NB4 (cell line): ENCODE measurements around the gene PPP2R5C.

Experiments
- DNase-seq: peaks from one replicate; pipeline ENCODE4 v3.0.0; 2010; ENCODE audit warnings: low read depth
- H3K4me3 ChIP-seq: one replicate; pipeline ENCODE4 v1.5.1; 2011; ENCODE audit warnings: mild to moderate bottlenecking, low read depth, low read length, moderate library complexity
- MAX ChIP-seq: IDR thresholded peaks from 2 replicates; pipeline ENCODE4 v1.6.1; 2011; ENCODE audit warnings: low read depth, low read length
- MYC ChIP-seq: IDR thresholded peaks from 2 replicates; pipeline ENCODE4 v1.6.1; 2011; ENCODE audit warnings: low read depth, low read length
- POLR2A ChIP-seq: IDR thresholded peaks from 2 replicates; pipeline ENCODE4 v1.6.1; 2011; ENCODE audit warnings: mild to moderate bottlenecking; ENCODE audit not compliant: insufficient read length; ENCODE audit errors: extremely low read depth
- TF ChIP-seq, protein P1 (sequence below): IDR thresholded peaks from one replicate; pipeline ENCODE4 v1.5.1; 2012; ENCODE audit warnings: low read depth, low read length

Gene PPP2R5C

DNA sequence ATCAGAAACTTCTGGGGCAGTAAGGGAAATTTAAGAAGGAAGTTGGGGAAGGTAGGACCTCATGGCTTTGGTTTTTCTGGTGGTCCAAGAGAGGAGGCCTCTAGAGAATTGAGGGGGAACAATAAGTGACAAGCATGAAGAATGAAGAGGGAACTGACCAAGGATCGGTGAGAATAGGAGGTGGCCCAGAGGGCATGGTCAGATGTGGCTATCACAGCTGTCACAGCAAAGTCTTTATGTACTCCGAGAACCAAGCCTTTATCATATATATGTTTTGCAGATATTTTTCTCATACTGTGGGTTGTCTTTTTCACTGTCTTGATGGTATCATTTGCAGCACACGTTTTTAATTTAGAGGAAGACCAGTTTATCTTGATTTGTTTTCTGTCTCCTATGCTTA is 64.3 kb downstream of the PPP2R5C start:
- no peak for DNase-seq
- no peak overlapping the region for H3K4me3 ChIP-seq
- no peak for TF ChIP-seq POLR2A
- TF ChIP-seq MYC, result no peak
- TF ChIP-seq, protein P1, sequence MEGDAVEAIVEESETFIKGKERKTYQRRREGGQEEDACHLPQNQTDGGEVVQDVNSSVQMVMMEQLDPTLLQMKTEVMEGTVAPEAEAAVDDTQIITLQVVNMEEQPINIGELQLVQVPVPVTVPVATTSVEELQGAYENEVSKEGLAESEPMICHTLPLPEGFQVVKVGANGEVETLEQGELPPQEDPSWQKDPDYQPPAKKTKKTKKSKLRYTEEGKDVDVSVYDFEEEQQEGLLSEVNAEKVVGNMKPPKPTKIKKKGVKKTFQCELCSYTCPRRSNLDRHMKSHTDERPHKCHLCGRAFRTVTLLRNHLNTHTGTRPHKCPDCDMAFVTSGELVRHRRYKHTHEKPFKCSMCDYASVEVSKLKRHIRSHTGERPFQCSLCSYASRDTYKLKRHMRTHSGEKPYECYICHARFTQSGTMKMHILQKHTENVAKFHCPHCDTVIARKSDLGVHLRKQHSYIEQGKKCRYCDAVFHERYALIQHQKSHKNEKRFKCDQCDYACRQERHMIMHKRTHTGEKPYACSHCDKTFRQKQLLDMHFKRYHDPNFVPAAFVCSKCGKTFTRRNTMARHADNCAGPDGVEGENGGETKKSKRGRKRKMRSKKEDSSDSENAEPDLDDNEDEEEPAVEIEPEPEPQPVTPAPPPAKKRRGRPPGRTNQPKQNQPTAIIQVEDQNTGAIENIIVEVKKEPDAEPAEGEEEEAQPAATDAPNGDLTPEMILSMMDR, result no peak
- TF ChIP-seq MAX, result no peak

DNA sequence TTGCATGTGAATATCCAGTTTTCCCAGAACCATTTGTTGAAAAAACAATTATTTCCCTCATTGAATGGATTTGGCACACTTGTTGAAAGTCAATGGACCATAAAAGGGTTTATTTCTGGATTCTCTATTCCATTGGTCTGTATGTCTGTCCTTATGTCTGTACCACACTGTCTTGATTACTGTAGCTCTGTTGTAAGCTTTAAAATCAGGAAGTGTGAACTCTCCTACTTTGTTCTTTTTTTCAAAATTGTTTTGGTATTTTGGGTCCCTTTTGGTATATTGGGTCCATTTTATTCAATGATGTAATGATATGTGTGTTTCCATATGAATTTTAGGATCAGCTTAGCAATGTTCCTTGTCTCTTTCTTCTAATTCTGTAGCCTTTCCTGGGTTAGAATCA is 64.8 kb downstream of the PPP2R5C start:
- no peak for DNase-seq
- no peak overlapping the region for H3K4me3 ChIP-seq
- TF ChIP-seq POLR2A (no peak), MAX (no peak), MYC (no peak)

DNA sequence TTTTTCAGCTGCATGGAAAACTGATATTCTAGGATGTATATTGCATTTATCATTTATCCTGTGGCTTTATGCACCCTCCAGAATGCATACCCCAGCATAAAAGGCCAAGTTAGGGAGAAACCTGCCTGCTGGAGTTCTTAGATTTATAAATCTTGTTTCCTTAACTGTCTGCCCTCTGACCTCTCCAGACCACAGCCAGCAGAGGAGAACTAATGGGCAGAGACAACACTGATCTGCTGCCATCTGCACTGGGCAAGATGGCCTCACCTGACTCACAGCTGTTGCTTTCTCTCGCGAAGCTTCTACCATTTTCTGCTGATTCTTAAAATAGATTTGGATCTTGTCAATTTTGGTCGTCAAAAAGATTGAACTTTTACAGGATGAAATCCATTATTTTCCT is 65.8 kb downstream of the PPP2R5C start:
- H3K4me3 ChIP-seq, result no peak overlapping the region
- TF ChIP-seq, protein P1, result no peak
- TF ChIP-seq POLR2A, result no peak
- no peak for TF ChIP-seq MAX
- no peak for TF ChIP-seq MYC
- no peak for DNase-seq

DNA sequence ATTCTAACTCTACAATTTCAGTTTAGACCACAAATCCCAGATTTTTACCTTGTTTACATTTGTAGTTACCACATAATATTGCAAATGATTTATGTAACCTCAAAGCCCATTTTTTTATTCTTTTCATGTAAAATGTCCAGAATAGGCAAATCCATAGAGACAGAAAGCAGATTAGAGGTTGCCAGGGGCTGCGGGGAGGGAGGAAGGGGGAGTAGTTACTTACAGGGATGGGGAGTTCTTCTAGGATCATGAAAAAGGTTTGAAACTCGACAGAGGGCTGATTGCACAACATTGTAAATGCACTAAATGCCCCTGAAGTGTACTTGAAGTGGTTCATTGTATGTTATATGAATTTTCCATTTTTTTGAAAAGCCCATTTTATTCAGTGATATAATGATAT is 66.5 kb downstream of the PPP2R5C start:
- H3K4me3 ChIP-seq, result no peak overlapping the region
- DNase-seq, result no peak
- TF ChIP-seq MAX (no peak), POLR2A (no peak), MYC (no peak)
- TF ChIP-seq, protein P1, result no peak

GRCh38 chr14:101830271-101830670 is 68.8 kb downstream of the PPP2R5C start:
- TF ChIP-seq MYC (no peak), POLR2A (no peak), MAX (no peak)
- TF ChIP-seq, protein P1, result no peak
- DNase-seq, result no peak
- H3K4me3 ChIP-seq, result no peak overlapping the region

- TF ChIP-seq MYC, result no peak
- no peak overlapping the region for H3K4me3 ChIP-seq
- no peak for DNase-seq
These were observed 71.5 kb downstream of the PPP2R5C start for GRCh38 chr14:101833045-101833444.

GRCh38 chr14:101834397-101834796 is 72.9 kb downstream of the PPP2R5C start:
- DNase-seq, result no peak
- TF ChIP-seq POLR2A, result no peak
- TF ChIP-seq, protein P1, result no peak
- TF ChIP-seq MYC, result no peak
- TF ChIP-seq MAX, result no peak
- no peak overlapping the region for H3K4me3 ChIP-seq
